ENCODE measurements around the gene CFDP1.

Gene CFDP1

DNA sequence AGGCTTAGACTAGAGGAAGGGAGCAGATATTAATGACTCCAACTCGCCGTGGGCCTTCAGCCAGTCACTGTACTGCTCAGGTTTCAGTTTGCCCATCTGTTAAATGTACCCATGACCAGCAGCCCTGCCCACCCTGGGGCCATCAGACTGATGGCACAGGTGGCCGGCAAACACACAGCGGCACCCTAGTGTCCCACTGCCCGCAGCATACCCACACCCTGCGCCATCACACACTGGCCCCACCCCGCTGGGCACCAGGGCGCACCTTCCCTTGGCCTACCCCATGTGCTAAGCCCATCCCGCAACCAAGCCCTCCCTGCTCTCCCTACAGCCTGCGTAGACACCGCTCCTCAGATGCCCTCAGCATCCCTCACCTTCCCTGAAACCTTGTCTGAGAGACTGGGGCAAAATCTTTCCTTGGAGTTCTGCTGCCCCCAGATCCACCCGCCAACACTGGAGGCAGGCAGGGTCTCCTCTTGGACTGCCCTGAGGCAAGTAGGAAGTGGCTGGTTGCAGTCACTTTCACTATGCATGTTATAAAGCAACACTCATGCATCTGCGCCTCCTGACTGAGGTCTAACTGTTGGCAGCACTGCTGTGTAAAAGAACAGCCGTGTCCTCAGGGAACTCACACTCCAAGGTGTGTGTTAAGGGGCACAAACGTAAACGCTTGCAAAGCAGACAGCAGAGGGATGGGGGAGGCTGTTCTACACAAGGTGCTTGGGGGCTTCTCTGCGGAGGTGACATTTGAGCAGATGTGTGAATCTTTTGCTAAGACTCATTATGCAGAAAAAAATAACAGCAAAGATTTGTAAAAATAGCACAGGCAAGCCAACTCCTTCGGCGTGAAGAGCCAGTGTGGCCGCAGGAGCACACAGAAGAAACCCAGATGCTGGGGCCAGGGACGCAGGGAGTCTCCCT, 175.2 kb downstream of the CFDP1 start:
- no peak for DNase-seq (ENCODE audit: low read depth)
- H3K4me3 ChIP-seq (ENCODE audit: low read depth, low read length): no peak overlapping the region
- TF ChIP-seq, protein P1, sequence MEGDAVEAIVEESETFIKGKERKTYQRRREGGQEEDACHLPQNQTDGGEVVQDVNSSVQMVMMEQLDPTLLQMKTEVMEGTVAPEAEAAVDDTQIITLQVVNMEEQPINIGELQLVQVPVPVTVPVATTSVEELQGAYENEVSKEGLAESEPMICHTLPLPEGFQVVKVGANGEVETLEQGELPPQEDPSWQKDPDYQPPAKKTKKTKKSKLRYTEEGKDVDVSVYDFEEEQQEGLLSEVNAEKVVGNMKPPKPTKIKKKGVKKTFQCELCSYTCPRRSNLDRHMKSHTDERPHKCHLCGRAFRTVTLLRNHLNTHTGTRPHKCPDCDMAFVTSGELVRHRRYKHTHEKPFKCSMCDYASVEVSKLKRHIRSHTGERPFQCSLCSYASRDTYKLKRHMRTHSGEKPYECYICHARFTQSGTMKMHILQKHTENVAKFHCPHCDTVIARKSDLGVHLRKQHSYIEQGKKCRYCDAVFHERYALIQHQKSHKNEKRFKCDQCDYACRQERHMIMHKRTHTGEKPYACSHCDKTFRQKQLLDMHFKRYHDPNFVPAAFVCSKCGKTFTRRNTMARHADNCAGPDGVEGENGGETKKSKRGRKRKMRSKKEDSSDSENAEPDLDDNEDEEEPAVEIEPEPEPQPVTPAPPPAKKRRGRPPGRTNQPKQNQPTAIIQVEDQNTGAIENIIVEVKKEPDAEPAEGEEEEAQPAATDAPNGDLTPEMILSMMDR (IDR thresholded peaks at IDR 0.05; ENCODE audit: low read depth, low read length, missing control alignments): no peak
- in situ Hi-C loops (cut with HindIII; ENCODE audit: low sequenced_read_pairs): no loop called here

DNA sequence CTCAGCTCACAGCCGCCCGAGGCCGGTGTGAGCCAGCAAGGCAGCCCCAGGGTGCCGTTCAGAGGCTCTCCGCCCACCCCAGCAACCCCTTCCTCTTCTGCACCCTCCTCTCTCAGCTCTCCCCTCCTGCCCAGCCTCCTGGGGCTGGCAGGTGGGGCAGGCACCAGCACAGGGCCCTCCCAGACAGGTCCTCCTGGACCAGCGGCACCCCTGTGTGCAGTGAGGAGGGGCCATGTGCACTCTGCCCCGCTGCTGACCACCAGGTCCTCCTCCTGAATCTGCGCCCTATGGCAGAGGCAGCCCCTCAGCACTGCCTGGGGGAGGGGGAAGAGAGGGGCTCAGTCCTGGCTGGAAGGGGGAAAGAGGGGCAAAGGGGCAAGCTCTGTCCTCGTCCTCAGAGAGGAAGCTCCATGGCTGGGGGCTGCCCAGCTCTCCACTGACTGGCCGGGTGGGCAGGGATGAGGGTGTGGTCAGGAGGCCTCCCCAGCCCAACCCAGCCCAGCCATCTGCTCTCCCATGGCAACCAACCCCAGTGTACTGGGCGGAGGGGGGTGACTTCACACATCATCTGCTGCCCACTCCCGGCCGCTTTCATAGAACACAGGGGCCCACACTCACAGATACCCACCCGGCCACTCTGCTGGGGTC, 176.5 kb downstream of the CFDP1 start:
- TF ChIP-seq, protein P1 (IDR thresholded peaks at IDR 0.05; ENCODE audit: low read depth, low read length, missing control alignments): no peak
- no peak for DNase-seq (ENCODE audit: low read depth)
- no peak overlapping the region for H3K4me3 ChIP-seq (ENCODE audit: low read depth, low read length)
- in situ Hi-C loops (cut with HindIII; ENCODE audit: low sequenced_read_pairs): no loop called here

DNA sequence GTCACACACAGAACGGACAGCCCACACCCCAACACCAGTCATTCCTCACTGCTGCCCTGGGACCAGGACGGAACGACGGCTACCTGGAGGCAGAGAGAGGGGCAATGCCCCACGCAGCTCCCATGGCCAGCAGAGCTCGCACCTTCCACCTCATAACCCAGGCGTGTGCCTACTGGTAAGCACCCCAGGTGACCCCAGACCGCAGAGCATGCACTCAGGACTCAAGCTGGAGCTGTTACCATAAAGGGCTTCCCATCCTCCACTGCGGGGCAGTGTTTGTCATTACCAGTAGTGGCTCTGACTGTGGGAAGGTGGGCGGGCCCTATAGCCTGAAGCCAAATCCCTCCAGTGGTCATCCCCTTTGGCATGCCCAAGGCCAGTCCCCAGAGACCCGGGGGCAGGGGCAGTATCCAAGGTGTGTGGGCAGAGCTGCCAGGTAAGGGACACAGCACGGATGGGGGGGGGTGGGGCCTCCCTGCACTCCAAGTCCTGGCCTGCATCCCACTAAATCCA, 177.2 kb downstream of the CFDP1 start:
- TF ChIP-seq, protein P1 (IDR thresholded peaks at IDR 0.05; ENCODE audit: low read depth, low read length, missing control alignments): no peak
- in situ Hi-C loops (cut with HindIII; ENCODE audit: low sequenced_read_pairs): no loop called here
- no peak for DNase-seq (ENCODE audit: low read depth)
- no peak overlapping the region for H3K4me3 ChIP-seq (ENCODE audit: low read depth, low read length)

DNA sequence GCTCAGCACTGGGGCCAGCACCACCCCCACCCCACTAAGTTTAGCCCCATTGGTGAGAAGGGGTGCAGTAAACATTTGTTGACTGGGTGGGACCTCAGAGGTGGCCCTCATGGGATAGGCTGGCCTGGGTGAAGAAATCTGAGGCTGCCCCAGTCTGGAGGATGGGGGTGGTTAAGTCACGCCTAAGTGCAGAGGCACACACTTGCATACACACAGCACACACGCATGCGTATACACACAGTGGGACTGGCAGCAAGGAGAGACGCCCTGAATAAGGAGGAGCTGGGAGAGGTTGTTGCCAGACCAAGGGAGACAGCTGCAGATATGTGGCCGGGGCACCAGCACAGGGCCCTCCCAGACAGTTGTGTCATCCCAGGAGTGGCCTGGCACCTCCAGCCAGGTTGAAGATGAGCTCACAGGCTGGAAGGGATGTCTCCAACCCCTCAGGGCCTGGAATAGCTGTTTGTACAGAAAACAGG, 178.9 kb downstream of the CFDP1 start:
- TF ChIP-seq, protein P1 (IDR thresholded peaks at IDR 0.05; ENCODE audit: low read depth, low read length, missing control alignments): no peak
- in situ Hi-C loops (cut with HindIII; ENCODE audit: low sequenced_read_pairs): no loop called here
- H3K4me3 ChIP-seq (ENCODE audit: low read depth, low read length): no peak overlapping the region
- DNase-seq (ENCODE audit: low read depth): no peak

DNA sequence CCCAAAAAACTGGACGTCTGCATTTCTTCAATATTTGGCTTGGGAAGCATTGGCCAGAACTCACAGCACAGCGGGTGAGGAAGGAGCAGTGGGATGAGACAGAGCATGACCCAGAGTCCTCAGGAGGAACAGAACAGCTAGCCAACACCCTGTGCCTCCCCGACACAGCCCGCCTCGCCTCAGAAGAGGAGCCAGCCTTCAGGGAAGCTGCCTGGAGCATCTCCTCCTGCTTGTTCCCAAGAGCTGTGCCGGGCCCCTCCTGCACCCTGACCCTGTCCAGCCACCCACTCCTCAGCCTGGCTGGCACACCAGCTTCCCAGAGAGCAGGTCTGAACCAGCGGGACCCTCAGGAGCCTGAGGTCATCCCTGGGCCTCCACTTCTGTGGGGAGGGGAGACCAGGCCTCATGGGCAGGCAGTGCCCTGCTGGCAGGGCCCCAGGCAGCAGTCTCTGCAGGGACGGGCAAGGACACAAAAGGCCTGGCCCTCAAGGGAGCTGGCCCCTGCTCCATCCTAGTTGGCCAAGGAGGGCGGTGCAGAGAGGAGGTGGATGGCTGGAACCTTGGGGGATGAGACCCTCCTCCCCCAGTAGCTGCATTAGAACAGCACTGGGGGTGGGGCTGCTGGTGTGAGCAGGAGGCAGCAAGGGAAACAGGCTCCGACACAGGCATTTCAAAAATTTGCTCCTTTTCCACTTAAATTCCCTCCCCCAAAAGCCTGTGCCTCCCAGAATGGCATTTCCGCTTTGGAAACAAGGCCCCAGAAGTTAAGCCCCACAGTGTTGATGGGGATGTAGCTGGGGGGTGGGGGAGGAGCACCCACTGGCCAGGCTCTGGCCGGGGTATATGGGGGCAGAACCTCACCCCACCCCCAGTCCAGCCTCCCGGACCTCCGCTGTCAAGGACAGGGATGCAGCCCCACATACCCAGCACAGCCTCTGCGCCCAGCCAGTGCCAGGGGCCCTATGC, 180.1 kb downstream of the CFDP1 start:
- TF ChIP-seq, protein P1 (IDR thresholded peaks at IDR 0.05; ENCODE audit: low read depth, low read length, missing control alignments): no peak
- in situ Hi-C loops (cut with HindIII; ENCODE audit: low sequenced_read_pairs): no loop called here
- DNase-seq (ENCODE audit: low read depth): no peak
- peak overlapping the region; percentile 14 for H3K4me3 ChIP-seq (ENCODE audit: low read depth, low read length)
